ENCODE results near the gene GATM. TPM values are rescaled to one million over a fixed set of nuclear protein-coding genes. Genes with fewer than 3 reads are reported as not detected.
A peak's percentile ranks its signal among the peaks of the same experiment; 100 is the strongest.

GATM gene
- total and polyA plus RNA-seq, 7 donors = 10.2 to 51.4 (median 38.4) TPM

DNA sequence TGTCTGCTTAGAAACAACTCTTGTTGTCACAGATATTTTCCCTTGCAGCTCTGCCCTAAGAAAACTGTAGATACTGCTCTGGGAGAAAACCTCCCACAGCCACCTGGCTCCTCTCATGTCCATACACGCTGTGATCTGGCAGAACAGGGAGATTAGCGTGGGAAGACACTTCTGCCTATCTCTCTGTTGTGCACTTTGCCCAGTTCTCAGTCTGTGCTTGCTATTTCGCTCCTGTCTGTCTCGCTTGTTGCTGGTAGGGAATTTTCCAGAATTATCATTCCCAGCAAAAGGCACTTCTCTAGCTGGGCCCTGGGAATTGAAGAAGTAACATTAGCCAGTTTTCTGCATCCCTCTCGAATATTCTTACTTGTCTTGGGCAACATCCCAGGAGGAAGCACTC is 8.1 kb upstream of the GATM start:
- WGBS, 2 donors = 64 to 73% methylated on average over 5 of the region's 5 CpGs
- intact Hi-C loops (cut with DNase I) = no loop called here
- Histone ChIP-seq H3K36me3 (no peaks in the 10 kb centered on the region), H3K4me1 (peaks cover 0 to 18% (median 5%) of the 10 kb centered on the region in 4 donors), H3K4me3 (no peak overlapping the region), H3K27ac (peak overlapping the region in 2 of 4 donors; percentile 12 to 19), H3K9me3 (no peaks in the 10 kb centered on the region), H3K27me3 (no peaks in the 10 kb centered on the region)
- no peak for DNase-seq
- TF ChIP-seq, protein P1, sequence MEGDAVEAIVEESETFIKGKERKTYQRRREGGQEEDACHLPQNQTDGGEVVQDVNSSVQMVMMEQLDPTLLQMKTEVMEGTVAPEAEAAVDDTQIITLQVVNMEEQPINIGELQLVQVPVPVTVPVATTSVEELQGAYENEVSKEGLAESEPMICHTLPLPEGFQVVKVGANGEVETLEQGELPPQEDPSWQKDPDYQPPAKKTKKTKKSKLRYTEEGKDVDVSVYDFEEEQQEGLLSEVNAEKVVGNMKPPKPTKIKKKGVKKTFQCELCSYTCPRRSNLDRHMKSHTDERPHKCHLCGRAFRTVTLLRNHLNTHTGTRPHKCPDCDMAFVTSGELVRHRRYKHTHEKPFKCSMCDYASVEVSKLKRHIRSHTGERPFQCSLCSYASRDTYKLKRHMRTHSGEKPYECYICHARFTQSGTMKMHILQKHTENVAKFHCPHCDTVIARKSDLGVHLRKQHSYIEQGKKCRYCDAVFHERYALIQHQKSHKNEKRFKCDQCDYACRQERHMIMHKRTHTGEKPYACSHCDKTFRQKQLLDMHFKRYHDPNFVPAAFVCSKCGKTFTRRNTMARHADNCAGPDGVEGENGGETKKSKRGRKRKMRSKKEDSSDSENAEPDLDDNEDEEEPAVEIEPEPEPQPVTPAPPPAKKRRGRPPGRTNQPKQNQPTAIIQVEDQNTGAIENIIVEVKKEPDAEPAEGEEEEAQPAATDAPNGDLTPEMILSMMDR (IDR thresholded peaks at IDR 0.05) = no peak
- TF ChIP-seq POLR2AphosphoS5 (IDR thresholded peaks at IDR 0.05) = no peak
- no peak for TF ChIP-seq POLR2A (IDR thresholded peaks at IDR 0.05)
- no peak for TF ChIP-seq EP300 (IDR thresholded peaks at IDR 0.05)

DNA sequence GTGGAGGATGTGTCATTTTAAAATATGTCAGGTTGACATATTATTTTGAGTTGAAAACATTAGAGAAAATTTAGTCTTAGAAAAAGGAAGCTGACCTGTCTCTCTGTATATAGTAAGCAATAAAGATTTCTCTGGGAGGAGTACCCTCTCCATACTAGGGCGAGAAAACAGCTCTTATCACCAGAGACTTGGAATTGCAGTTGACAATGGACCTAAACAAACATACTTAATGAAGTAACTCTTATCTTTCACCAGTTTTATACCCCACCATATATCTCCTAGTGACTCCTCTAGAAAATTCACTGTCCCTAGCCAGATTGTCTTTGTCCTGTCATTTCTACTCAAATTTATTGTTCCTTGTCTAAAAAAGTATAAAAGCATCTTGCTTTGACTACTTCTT is 7.2 kb upstream of the GATM start:
- TF ChIP-seq POLR2AphosphoS5 (IDR thresholded peaks at IDR 0.05) (no peak), EP300 (IDR thresholded peaks at IDR 0.05) (no peak), POLR2A (IDR thresholded peaks at IDR 0.05) (no peak)
- TF ChIP-seq, protein P1 (IDR thresholded peaks at IDR 0.05) = no peak
- no peak overlapping the region for H3K27ac ChIP-seq
- H3K36me3 ChIP-seq = no peaks in the 10 kb centered on the region
- no peak overlapping the region for H3K4me3 ChIP-seq
- peaks cover 0 to 18% (median 5%) of the 10 kb centered on the region in 4 donors for H3K4me1 ChIP-seq
- WGBS, 2 donors = 14 to 68% methylated on average over 1 of the region's 1 CpG
- H3K9me3 ChIP-seq = no peaks in the 10 kb centered on the region
- no peaks in the 10 kb centered on the region for H3K27me3 ChIP-seq
- no peak for DNase-seq
- intact Hi-C loops (cut with DNase I) = no loop called here

DNA sequence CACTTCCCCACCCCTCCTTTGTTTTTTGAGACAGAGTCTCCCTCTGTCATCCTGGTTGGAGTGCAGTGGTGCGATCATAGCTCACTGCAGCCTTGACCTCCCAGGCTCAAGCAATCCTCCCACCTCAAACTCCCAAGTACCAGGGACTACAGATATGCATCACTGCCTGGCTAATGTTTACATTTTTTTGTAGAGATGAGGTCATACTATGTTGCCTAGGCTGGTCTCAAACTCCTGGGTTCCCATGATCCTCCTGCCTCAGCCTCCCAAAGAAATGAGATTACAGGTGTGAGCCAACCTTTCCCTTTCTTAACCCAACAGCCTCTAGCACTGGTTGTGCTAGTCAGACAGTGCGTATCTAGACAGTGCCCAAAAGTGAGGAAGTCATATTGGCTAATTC is 6.4 kb upstream of the GATM start:
- WGBS, 2 donors = 93 to 98% methylated on average over 2 of the region's 2 CpGs
- H3K27ac ChIP-seq = no peak overlapping the region

DNA sequence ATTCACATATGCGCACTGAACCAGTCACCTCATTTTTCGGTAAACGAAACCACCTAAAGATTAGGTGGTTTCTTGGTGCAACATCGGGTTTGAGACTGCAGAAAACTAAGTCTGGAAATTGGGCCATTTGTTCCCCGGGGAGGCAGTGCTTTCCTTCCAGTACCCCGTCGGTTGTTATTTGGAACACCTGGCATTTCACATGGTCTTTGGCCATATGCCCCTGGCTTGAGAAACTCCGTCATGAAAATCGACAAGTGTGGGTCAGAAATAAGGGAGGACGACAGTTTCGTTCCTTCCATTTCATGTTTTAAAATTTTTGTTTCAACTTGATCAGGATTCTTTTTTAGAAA is 544 bp upstream of the GATM start:
- Histone ChIP-seq H3K27ac (peak overlapping the region; percentile 82 to 93 (median 90)), H3K4me1 (peaks cover 0 to 50% (median 30%) of the 10 kb centered on the region in 4 donors)
- TF ChIP-seq EP300 (IDR thresholded peaks at IDR 0.05) (no peak), POLR2A (IDR thresholded peaks at IDR 0.05) (no peak), POLR2AphosphoS5 (IDR thresholded peaks at IDR 0.05) (no peak)
- TF ChIP-seq, protein P1 (IDR thresholded peaks at IDR 0.05) = no peak

More for the DNA sequence above, 6.4 kb upstream of the GATM start:
- Histone ChIP-seq H3K9me3 (no peaks in the 10 kb centered on the region), H3K36me3 (no peaks in the 10 kb centered on the region), H3K4me3 (no peak overlapping the region), H3K4me1 (peaks cover 0 to 18% (median 5%) of the 10 kb centered on the region in 4 donors), H3K27me3 (no peaks in the 10 kb centered on the region)
- DNase-seq = no peak
- TF ChIP-seq EP300 (IDR thresholded peaks at IDR 0.05) (no peak), POLR2AphosphoS5 (IDR thresholded peaks at IDR 0.05) (no peak), POLR2A (IDR thresholded peaks at IDR 0.05) (no peak)
- TF ChIP-seq, protein P1 (IDR thresholded peaks at IDR 0.05) = no peak
- intact Hi-C loops (cut with DNase I) = no loop called here

More for the DNA sequence above, 544 bp upstream of the GATM start:
- WGBS, 2 donors = 58 to 86% methylated on average over 11 of the region's 11 CpGs
- DNase-seq = no peak
- H3K9me3 ChIP-seq = no peaks in the 10 kb centered on the region
- H3K4me3 ChIP-seq = peak overlapping the region; percentile 53 to 65 (median 58)
- H3K27me3 ChIP-seq = no peaks in the 10 kb centered on the region
- intact Hi-C loops (cut with DNase I) = loop anchor here (1.0 to 10.0 kb wide), 5 partner anchors 20 to 844 kb away; partner anchors contain the start of genes B2M, EIF3J and PATL2
- peaks cover 0 to 11% (median 0%) of the 10 kb centered on the region in 4 donors for H3K36me3 ChIP-seq
